ENCODE measurements around the gene SEMA6D.

SEMA6D gene

DNA sequence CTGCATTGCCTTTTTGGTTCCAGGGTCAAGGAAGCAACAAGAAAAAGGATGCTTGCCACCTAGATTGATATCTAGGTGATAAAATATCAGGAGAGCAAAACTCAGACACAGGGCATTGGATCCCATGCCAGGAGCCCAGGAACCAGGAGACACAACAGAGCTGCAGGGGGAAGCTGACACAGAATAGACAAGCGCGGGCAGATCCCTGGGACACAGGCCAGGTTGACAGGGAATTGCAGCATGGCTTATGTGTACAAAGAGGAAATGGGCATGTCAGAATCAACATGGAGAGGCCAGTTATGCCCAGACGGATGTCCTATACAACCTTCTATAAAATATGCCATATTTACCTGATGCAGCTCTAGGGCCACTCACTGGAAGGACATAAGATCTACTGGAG lies 84.2 kb downstream of the SEMA6D start:
- Mint-ChIP-seq H3K27ac (no peak overlapping the region), H3K36me3 (ENCODE audit: low read depth) (no peaks in the 10 kb centered on the region), H3K9me3 (no peaks in the 10 kb centered on the region), H3K4me3 (no peak overlapping the region), H3K27me3 (ENCODE audit: low read depth) (peaks cover 5% of the 10 kb centered on the region), H3K4me1 (ENCODE audit: low read depth) (no peaks in the 10 kb centered on the region)

GRCh38 chr15:47802216-47802615 lies 84.9 kb downstream of the SEMA6D start:
- Mint-ChIP-seq H3K36me3 (ENCODE audit: low read depth) (no peaks in the 10 kb centered on the region), H3K27ac (no peak overlapping the region), H3K4me3 (no peak overlapping the region), H3K4me1 (ENCODE audit: low read depth) (no peaks in the 10 kb centered on the region), H3K9me3 (no peaks in the 10 kb centered on the region), H3K27me3 (ENCODE audit: low read depth) (peaks cover 5% of the 10 kb centered on the region)

GRCh38 chr15:47803767-47804166 lies 86.5 kb downstream of the SEMA6D start:
- Mint-ChIP-seq H3K4me1 (ENCODE audit: low read depth) (no peaks in the 10 kb centered on the region), H3K9me3 (no peaks in the 10 kb centered on the region), H3K27me3 (ENCODE audit: low read depth) (peaks cover 8% of the 10 kb centered on the region), H3K4me3 (no peak overlapping the region), H3K27ac (no peak overlapping the region), H3K36me3 (ENCODE audit: low read depth) (no peaks in the 10 kb centered on the region)

GRCh38 chr15:47804733-47805132 lies 87.4 kb downstream of the SEMA6D start:
- Mint-ChIP-seq H3K27me3 (ENCODE audit: low read depth) (peaks cover 9% of the 10 kb centered on the region), H3K36me3 (ENCODE audit: low read depth) (no peaks in the 10 kb centered on the region), H3K4me1 (ENCODE audit: low read depth) (no peaks in the 10 kb centered on the region), H3K9me3 (no peaks in the 10 kb centered on the region), H3K4me3 (no peak overlapping the region), H3K27ac (no peak overlapping the region)

DNA sequence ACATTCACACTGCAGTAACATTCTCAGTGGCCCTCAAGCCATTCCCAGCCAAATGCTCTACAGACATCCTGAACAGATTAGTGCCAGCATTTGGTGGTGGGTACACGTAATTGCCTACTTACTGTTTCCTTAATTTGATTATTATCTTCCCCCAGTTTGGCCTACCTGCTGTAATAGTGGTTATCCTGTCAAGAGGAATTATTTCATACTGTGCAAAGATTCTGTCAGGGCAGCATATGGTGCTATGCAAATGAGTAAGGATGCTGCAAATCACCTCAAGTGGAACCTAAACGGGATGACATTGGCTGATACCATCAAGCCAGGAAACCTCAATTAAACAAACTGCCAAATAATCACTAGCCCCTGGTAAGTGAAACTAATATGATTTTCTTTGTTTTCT lies 88.7 kb downstream of the SEMA6D start:
- Mint-ChIP-seq H3K27ac (no peak overlapping the region), H3K27me3 (ENCODE audit: low read depth) (peaks cover 9% of the 10 kb centered on the region), H3K4me1 (ENCODE audit: low read depth) (no peaks in the 10 kb centered on the region), H3K9me3 (no peaks in the 10 kb centered on the region), H3K36me3 (ENCODE audit: low read depth) (no peaks in the 10 kb centered on the region), H3K4me3 (no peak overlapping the region)

DNA sequence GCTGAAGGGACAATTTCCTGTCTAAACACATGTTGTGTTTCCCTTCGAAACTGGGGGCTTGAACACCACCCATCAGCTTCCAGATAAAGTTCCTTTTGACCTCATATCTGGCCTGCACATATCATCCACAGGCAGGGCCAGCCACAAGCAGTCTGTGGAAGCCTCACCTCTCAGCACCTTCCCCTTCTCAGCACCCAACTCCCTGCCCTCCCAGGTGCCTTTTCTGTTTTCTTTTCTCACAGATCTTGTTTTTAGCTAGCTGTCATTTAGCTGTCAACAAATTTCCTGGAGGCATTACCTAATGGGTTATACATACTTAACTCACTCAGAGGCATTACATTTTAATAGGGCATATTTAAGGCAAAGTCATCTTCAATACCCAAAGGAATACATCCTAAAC lies 93.9 kb downstream of the SEMA6D start:
- H3K4me3 Mint-ChIP-seq, result no peak overlapping the region
- no peak overlapping the region for H3K27ac Mint-ChIP-seq
- H3K4me1 Mint-ChIP-seq (ENCODE audit: low read depth), result peaks cover 6% of the 10 kb centered on the region
- peaks cover 4% of the 10 kb centered on the region for H3K27me3 Mint-ChIP-seq (ENCODE audit: low read depth)
- H3K36me3 Mint-ChIP-seq (ENCODE audit: low read depth), result no peaks in the 10 kb centered on the region
- peaks cover 4% of the 10 kb centered on the region for H3K9me3 Mint-ChIP-seq

DNA sequence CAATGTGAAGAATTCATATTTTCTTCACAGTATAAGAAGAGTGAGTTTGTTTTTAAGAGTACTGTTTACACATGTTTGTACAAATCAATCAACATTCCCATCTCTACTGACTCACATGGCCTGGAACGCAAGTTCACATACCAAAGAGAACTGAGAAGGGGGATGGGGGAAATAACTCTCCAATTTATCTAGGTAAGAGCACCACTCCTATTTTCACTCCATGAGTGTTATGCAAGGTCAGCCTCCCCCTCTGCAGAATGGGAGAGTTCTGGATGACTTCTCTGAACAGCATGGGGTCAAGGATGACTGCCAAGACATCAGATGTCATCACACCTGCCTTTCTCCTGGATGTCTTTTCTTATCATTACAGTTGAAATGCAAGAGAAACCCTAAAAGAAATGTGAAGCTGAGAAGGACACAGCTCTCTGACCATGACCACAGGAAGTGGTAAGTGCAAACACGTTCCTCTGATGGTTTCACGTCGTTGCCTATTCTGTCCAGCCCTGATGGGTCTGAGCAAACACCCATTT lies 95.2 kb downstream of the SEMA6D start:
- Mint-ChIP-seq H3K4me1 (ENCODE audit: low read depth) (peaks cover 6% of the 10 kb centered on the region), H3K27me3 (ENCODE audit: low read depth) (peaks cover 4% of the 10 kb centered on the region), H3K4me3 (no peak overlapping the region), H3K9me3 (peaks cover 4% of the 10 kb centered on the region), H3K36me3 (ENCODE audit: low read depth) (no peaks in the 10 kb centered on the region), H3K27ac (no peak overlapping the region)

DNA sequence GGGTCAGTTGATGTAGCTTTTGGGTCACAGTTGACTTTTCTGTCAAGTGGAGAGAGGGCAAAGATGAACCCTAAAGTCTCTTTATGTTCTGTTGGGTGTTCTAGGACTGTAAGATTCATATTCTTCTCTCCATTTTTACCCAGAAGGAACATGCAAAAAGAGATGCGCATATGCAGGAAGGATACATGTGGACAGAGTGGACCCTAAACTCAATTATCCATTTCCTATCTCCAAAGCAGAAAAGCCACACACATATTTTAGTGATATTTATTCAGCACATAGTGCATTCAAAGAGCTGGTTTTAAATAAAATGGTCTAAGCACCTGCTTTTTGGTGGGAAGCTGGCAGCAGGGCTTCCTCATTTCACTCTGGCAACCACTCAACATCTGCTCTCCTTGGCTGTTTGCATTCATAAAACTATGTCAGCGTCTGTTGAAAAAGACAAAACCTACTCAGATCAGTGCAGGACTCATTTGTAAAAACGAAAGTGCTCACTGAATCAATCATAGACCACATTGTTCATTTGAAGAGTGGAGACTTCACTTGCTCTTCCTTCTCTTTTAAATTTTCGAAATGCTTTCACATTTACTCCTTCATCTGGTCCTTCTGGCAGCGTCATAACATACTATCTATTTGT lies 96.6 kb downstream of the SEMA6D start:
- Mint-ChIP-seq H3K4me3 (no peak overlapping the region), H3K9me3 (peaks cover 4% of the 10 kb centered on the region), H3K27me3 (ENCODE audit: low read depth) (no peaks in the 10 kb centered on the region), H3K36me3 (ENCODE audit: low read depth) (no peaks in the 10 kb centered on the region), H3K4me1 (ENCODE audit: low read depth) (peaks cover 6% of the 10 kb centered on the region), H3K27ac (no peak overlapping the region)

DNA sequence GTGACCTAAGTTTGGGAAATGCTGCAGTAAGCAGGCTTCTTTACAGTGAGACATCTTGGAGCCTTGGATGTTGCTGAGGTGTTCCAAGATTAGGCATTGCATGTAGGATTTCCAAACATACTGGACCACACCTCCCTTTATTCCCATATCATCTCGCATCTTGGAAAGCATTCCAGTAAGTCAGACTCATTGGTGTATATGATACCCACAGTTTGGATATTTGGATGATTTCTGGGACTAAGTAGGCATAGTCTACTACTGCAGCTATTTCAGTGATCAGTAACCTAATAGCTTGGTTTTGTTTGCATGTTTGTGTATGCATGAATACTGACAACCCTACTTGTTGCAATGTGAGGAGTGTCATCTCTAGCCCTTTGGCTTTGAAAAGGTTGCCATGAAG lies 97.3 kb downstream of the SEMA6D start:
- Mint-ChIP-seq H3K27ac (no peak overlapping the region), H3K9me3 (peaks cover 4% of the 10 kb centered on the region), H3K36me3 (ENCODE audit: low read depth) (no peaks in the 10 kb centered on the region)

DNA sequence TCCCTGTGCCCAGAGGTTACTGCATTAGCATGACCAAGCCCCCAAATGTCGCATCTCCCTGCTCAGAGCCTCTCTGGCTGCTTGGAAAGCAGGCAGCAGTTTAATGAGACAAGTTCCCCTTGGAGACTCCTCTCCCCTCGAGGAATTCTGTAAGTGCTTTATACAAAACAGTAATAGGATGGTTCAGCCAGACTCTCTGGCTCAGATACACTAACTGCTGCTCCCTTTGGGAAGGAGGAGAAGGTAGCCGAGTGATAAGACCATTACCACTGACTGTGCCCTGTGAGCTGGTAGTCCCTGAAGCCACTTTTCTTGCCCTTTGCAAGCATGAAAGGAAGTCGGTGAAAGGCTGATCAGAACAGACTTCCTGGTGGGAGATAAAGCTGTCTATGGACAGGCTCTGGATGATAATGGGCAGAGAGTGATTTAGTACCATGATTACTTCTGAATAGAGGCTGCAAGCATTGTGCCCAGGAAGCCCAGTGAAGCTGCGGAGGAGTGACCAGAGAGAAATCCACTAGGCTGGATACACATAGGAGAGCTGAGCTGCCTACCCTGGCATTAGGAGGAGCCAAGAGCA lies 100.8 kb downstream of the SEMA6D start:
- Mint-ChIP-seq H3K27ac (no peak overlapping the region), H3K27me3 (ENCODE audit: low read depth) (peaks cover 4% of the 10 kb centered on the region), H3K36me3 (ENCODE audit: low read depth) (no peaks in the 10 kb centered on the region), H3K9me3 (peaks cover 4% of the 10 kb centered on the region), H3K4me1 (ENCODE audit: low read depth) (peaks cover 6% of the 10 kb centered on the region), H3K4me3 (no peak overlapping the region)

More for the DNA sequence above, 97.3 kb downstream of the SEMA6D start:
- no peak overlapping the region for H3K4me3 Mint-ChIP-seq
- peaks cover 6% of the 10 kb centered on the region for H3K4me1 Mint-ChIP-seq (ENCODE audit: low read depth)
- H3K27me3 Mint-ChIP-seq (ENCODE audit: low read depth), result peaks cover 4% of the 10 kb centered on the region

- Mint-ChIP-seq H3K4me1 (ENCODE audit: low read depth) (peaks cover 3% of the 10 kb centered on the region), H3K27ac (no peak overlapping the region), H3K4me3 (no peak overlapping the region)
Observed at GRCh38 chr15:47819158-47819557, 101.9 kb downstream of the SEMA6D start.

GRCh38 chr15:47820057-47820746 lies 102.9 kb downstream of the SEMA6D start:
- Mint-ChIP-seq H3K4me1 (ENCODE audit: low read depth) (no peaks in the 10 kb centered on the region), H3K4me3 (no peak overlapping the region), H3K9me3 (no peaks in the 10 kb centered on the region), H3K27me3 (ENCODE audit: low read depth) (peaks cover 4% of the 10 kb centered on the region), H3K27ac (no peak overlapping the region), H3K36me3 (ENCODE audit: low read depth) (no peaks in the 10 kb centered on the region)

More at GRCh38 chr15:47819158-47819557, 101.9 kb downstream of the SEMA6D start:
- Mint-ChIP-seq H3K9me3 (no peaks in the 10 kb centered on the region), H3K36me3 (ENCODE audit: low read depth) (no peaks in the 10 kb centered on the region), H3K27me3 (ENCODE audit: low read depth) (peaks cover 4% of the 10 kb centered on the region)

DNA sequence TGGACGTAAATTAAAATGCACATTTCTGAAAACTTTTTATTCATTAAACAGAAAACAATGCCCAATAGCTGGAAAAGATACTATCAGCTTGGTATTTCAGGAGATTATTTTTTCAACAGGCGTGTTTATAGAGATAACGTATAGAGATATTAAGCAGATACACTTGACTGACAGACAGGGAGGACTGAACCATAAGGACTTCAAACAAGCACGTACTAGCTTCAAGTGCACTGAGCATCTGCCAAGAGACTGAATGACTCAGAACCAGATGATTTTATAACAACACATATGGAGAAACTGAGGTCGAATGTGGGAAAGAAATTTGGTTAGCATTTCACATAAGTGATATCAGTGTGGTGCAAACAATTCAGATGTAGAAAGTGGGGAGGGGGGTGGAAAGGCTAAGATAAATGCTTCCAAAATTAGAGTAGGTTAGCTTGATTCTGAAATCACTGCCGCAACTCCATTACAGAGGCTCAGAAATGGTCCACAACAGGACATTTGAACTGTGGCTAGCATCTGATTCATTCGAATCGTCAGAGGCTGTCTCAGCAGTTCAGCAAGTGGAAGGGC lies 103.5 kb downstream of the SEMA6D start:
- no peaks in the 10 kb centered on the region for H3K36me3 Mint-ChIP-seq (ENCODE audit: low read depth)
- no peaks in the 10 kb centered on the region for H3K4me1 Mint-ChIP-seq (ENCODE audit: low read depth)
- no peak overlapping the region for H3K27ac Mint-ChIP-seq
- H3K27me3 Mint-ChIP-seq (ENCODE audit: low read depth), result peaks cover 4% of the 10 kb centered on the region
- no peaks in the 10 kb centered on the region for H3K9me3 Mint-ChIP-seq
- H3K4me3 Mint-ChIP-seq, result no peak overlapping the region

DNA sequence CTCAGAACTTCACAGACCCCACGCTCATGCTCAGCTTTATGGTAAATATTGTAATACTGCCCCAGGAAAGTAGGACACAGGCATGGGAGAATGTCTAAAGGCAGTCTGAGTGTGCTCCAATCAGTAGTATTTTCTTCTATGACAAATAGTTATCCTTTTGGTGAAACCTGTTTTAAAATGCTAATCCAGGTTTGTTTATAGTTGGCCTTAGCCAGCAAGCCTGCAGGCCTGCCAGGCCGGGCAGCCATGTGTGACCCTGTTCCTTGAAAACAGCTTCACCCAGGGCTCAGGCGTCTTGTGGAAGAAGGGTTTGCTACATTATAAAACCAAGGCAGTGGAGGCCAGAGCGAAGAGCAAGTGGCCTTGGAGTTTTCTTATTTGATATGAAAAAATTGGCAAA lies 104.7 kb downstream of the SEMA6D start:
- H3K27me3 Mint-ChIP-seq (ENCODE audit: low read depth), result peaks cover 4% of the 10 kb centered on the region

More for the DNA sequence above, 104.7 kb downstream of the SEMA6D start:
- Mint-ChIP-seq H3K4me1 (ENCODE audit: low read depth) (no peaks in the 10 kb centered on the region), H3K36me3 (ENCODE audit: low read depth) (no peaks in the 10 kb centered on the region), H3K27ac (no peak overlapping the region), H3K4me3 (no peak overlapping the region), H3K9me3 (no peaks in the 10 kb centered on the region)

Data from T-helper 1 cell treated with Interleukin-12 subunit alpha and Interleukin-12 subunit beta and Interleukin-4 antibody, amounts not matched to agents 30 μg/mL and 1 μg/mL, for 36 hours (primary cell).